Measurements from ENCODE around the gene COL6A3. TPM values are rescaled to one million over a fixed set of nuclear protein-coding genes. Genes with fewer than 3 reads are reported as not detected.

The COL6A3 gene, protein sequence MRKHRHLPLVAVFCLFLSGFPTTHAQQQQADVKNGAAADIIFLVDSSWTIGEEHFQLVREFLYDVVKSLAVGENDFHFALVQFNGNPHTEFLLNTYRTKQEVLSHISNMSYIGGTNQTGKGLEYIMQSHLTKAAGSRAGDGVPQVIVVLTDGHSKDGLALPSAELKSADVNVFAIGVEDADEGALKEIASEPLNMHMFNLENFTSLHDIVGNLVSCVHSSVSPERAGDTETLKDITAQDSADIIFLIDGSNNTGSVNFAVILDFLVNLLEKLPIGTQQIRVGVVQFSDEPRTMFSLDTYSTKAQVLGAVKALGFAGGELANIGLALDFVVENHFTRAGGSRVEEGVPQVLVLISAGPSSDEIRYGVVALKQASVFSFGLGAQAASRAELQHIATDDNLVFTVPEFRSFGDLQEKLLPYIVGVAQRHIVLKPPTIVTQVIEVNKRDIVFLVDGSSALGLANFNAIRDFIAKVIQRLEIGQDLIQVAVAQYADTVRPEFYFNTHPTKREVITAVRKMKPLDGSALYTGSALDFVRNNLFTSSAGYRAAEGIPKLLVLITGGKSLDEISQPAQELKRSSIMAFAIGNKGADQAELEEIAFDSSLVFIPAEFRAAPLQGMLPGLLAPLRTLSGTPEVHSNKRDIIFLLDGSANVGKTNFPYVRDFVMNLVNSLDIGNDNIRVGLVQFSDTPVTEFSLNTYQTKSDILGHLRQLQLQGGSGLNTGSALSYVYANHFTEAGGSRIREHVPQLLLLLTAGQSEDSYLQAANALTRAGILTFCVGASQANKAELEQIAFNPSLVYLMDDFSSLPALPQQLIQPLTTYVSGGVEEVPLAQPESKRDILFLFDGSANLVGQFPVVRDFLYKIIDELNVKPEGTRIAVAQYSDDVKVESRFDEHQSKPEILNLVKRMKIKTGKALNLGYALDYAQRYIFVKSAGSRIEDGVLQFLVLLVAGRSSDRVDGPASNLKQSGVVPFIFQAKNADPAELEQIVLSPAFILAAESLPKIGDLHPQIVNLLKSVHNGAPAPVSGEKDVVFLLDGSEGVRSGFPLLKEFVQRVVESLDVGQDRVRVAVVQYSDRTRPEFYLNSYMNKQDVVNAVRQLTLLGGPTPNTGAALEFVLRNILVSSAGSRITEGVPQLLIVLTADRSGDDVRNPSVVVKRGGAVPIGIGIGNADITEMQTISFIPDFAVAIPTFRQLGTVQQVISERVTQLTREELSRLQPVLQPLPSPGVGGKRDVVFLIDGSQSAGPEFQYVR (N-terminal part only)
- polyA plus RNA-seq (2011; rRNA removed) (0.20 and 0.28 TPM in 2 replicates), polyA plus RNA-seq (2017; fragmentation: RNase III; extraction: RNeasy Plus Mini Kit Qiagen cat#74134 plus additional on column Dnase treatment) (0.04 to 0.16 TPM (median 0.10 TPM) in 3 replicates), polyA minus RNA-seq (2011; rRNA and poly(A)+ RNA removed) (0.37 and 0.97 TPM in 2 replicates)
- 0.03 and 0.05 TPM in 2 replicates for polyA plus RNA-seq (2012; cell fraction: cytosol; rRNA removed)
- 0.19 and 0.24 TPM in 2 replicates for polyA plus RNA-seq (2012; cell fraction: nucleus; rRNA removed)

GRCh38 chr2:237413777-237414661, at the start of gene COL6A3:
Gene COL6A3, minus strand, starts transcription at chr2:237414164. Its CDS starts 17,347 bp downstream, at chr2:237396817.
- ChIA-PET CTCF (interaction anchor here (1.3 to 2.2 kb wide), 4 partner anchors 7 to 248 kb away, joined by 3 to 15 read pairs (median 4); no protein-coding TSS in a partner anchor), POLR2A (no interaction called here)
- no peak for DNase-seq (ENCODE audit: low read depth in 1 of 2, low spot score in 1 of 2)
- H3K4me3 ChIP-seq = no peak within 1 kb of the TSS
- no peaks in the 10 kb centered on the region for H3K9me3 ChIP-seq
- H3K27ac ChIP-seq = 0 out of 6 replicates have a peak within 1 kb of the TSS, but pooled peaks of 1 of the 2 experiments have one; percentile 11
- H3K4me2 ChIP-seq = no peak within 1 kb of the TSS
- no peak for FAIRE-seq
- 0 out of 3 replicates have a peak, but pooled peaks cover 5% of the 10 kb centered on the region for H3K4me1 ChIP-seq
- whole genome bisulfite sequencing (ENCODE audit: missing lambda C conversion rate) = 81% methylated on average over 15 of the region's 16 CpGs
- no peak for ATAC-seq
- TF ChIP-seq FOXS1 (CRISPR knock-in tag; IDR thresholded peaks at IDR 0.05) (no peak), TFCP2L1 (CRISPR knock-in tag; IDR thresholded peaks at IDR 0.05) (no peak), KDM5A (IDR thresholded peaks at IDR 0.05) (no peak), PHF8 (IDR thresholded peaks at IDR 0.05; ENCODE audit: borderline replicate concordance, low read depth) (no peak), RAD21 (conservative IDR thresholded peaks at IDR 0.05 in 1 of 2, IDR thresholded peaks at IDR 0.05 in 1 of 2) (no peak), ZNF302 (CRISPR knock-in tag; IDR thresholded peaks at IDR 0.05) (no peak), RFX5 (IDR thresholded peaks at IDR 0.05) (no peak), RNF2 (IDR thresholded peaks at IDR 0.05; ENCODE audit: borderline replicate concordance, low read depth) (no peak), BHLHE40 (IDR thresholded peaks at IDR 0.05; ENCODE audit: low read depth, low read length) (no peak), CBX8 (IDR thresholded peaks at IDR 0.05) (no peak)
- TF ChIP-seq, protein P1, sequence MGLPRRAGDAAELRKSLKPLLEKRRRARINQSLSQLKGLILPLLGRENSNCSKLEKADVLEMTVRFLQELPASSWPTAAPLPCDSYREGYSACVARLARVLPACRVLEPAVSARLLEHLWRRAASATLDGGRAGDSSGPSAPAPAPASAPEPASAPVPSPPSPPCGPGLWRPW (IDR thresholded peaks at IDR 0.05) = no peak

- ChIA-PET POLR2A (no interaction called here), CTCF (interaction anchor here (1.0 to 2.4 kb wide), 3 partner anchors 16 to 112 kb away, joined by 3 to 13 read pairs (median 5); no protein-coding TSS in a partner anchor)
- Histone ChIP-seq H3K4me3 (no peak overlapping the region), H3K4me1 (peaks cover 11% of the 10 kb centered on the region), H3K27ac (peak overlapping the region in 1 of 2 experiments; percentile 57; a peak in 5 of 6 replicates), H3K4me2 (no peak overlapping the region), H3K9me3 (peaks cover 26% of the 10 kb centered on the region; the same call in 1 of the 3 replicates)
- TF ChIP-seq CEBPB (IDR thresholded peaks at IDR 0.05) (no peak), ESRRA (IDR thresholded peaks at IDR 0.05; ENCODE audit: borderline replicate concordance, low read length) (no peak), RAD21 (conservative IDR thresholded peaks at IDR 0.05 in 1 of 2, IDR thresholded peaks at IDR 0.05 in 1 of 2) (no peak), RNF2 (IDR thresholded peaks at IDR 0.05; ENCODE audit: borderline replicate concordance, low read depth) (no peak), BCL3 (IDR thresholded peaks at IDR 0.05) (no peak), NFE2L2 (conservative IDR thresholded peaks at IDR 0.05; ENCODE audit: low read length) (peak; percentile 71), MAFK (IDR thresholded peaks at IDR 0.05; ENCODE audit: partially characterized antibody) (peak; percentile 76), NPAS2 (CRISPR knock-in tag; IDR thresholded peaks at IDR 0.05; ENCODE audit: borderline replicate concordance) (no peak), NR3C1 (IDR thresholded peaks at IDR 0.05) (no peak), CHD4 (IDR thresholded peaks at IDR 0.05; ENCODE audit: borderline replicate concordance) (no peak), JUNB (IDR thresholded peaks at IDR 0.05) (no peak), EP300 (IDR thresholded peaks at IDR 0.05) (no peak), EHF (CRISPR knock-in tag; IDR thresholded peaks at IDR 0.05) (no peak), ZNF302 (CRISPR knock-in tag; IDR thresholded peaks at IDR 0.05) (no peak), KDM5A (IDR thresholded peaks at IDR 0.05) (no peak)
- peak in 1 of 2 experiments; percentile 65 for DNase-seq (ENCODE audit: low read depth in 1 of 2, low spot score in 1 of 2)
- FAIRE-seq = no peak
- WGBS (ENCODE audit: missing lambda C conversion rate) = 54% methylated on average over 3 of the region's 3 CpGs
- peak in 1 of 2 experiments; percentile 59; a peak in 3 of 6 replicates for ATAC-seq
Observed at GRCh38 chr2:237459741-237460174, 45.8 kb upstream of the COL6A3 start.
